Measurements from ENCODE around the gene MIOS.

DNA sequence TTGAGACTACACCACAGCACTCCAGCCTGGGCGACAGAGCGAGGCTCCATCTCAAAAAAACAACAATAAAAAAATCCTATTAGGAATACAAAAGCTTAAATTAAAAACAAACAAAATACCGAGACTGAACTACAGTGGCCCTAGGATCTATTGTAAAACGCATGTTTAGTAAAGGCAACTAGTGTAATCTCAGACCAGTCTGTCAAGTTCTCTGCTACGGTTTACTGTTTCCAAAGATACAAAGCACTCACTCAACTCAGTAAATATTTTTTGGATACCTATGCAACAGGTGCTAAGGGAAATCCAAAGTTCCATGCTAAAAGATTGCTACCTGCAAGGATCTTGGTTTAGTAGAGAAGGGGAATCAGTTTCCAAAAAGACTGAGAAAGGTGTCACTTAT is 3.4 kb upstream of the MIOS start:
- TF ChIP-seq CTCF (conservative IDR thresholded peaks at IDR 0.05; ENCODE audit: low read depth, low read length) (no peak), SMC3 (IDR thresholded peaks at IDR 0.05; ENCODE audit: low read depth, low read length) (no peak), FOS (IDR thresholded peaks at IDR 0.05; ENCODE audit: low read depth, low read length) (no peak), BHLHE40 (IDR thresholded peaks at IDR 0.05; ENCODE audit: low read depth, low read length) (no peak), CEBPB (IDR thresholded peaks at IDR 0.05; ENCODE audit: low read depth, low read length) (no peak), POLR2A (IDR thresholded peaks at IDR 0.05; ENCODE audit: low read depth, low read length) (no peak)
- TF ChIP-seq, protein P1, sequence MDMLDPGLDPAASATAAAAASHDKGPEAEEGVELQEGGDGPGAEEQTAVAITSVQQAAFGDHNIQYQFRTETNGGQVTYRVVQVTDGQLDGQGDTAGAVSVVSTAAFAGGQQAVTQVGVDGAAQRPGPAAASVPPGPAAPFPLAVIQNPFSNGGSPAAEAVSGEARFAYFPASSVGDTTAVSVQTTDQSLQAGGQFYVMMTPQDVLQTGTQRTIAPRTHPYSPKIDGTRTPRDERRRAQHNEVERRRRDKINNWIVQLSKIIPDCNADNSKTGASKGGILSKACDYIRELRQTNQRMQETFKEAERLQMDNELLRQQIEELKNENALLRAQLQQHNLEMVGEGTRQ (IDR thresholded peaks at IDR 0.05; ENCODE audit: low read depth, low read length), result no peak
